Stimulated activated effector memory CD8-positive, alpha-beta T cell treated with anti-CD3 and anti-CD28 coated beads, Interleukin-12 subunit alpha, Interleukin-12 subunit beta, amount 100 ng/mL, for 72 hours (primary cell): Measurements from ENCODE around the gene MARK4.

Experiments used
- ATAC-seq: fragments of 150-1000 bp; cut with Tn5 transposase; 2 replicates; pipeline ENCODE4 v1.10.0; 2021
- DNase-seq, 2 donors: peaks; one replicate each; pipeline ENCODE4 v3.0.0; 2021 to 2022; ENCODE audit warnings: low spot score in 2 of 2
- H3K27ac Mint-ChIP-seq: one replicate; pipeline ENCODE4 v1.8.0; 2022; ENCODE audit warnings: mild to moderate bottlenecking, mixed read lengths
- H3K36me3 Mint-ChIP-seq: one replicate; pipeline ENCODE4 v1.8.0; 2022; ENCODE audit warnings: mild to moderate bottlenecking, mixed read lengths
- H3K4me1 Mint-ChIP-seq: one replicate; pipeline ENCODE4 v1.8.0; 2022; ENCODE audit warnings: mixed read lengths
- H3K4me3 Mint-ChIP-seq: one replicate; pipeline ENCODE4 v1.8.0; 2022; ENCODE audit warnings: mild to moderate bottlenecking, mixed read lengths
- H3K9me3 Mint-ChIP-seq: one replicate; pipeline ENCODE4 v1.8.0; 2022; ENCODE audit warnings: mixed read lengths

The MARK4 gene

GRCh38 chr19:45276284-45276687 lies 25.2 kb downstream of the MARK4 start:
- Mint-ChIP-seq H3K27ac (peak overlapping the region; percentile 43), H3K4me3 (no peak overlapping the region), H3K36me3 (peaks cover 67% of the 10 kb centered on the region), H3K9me3 (no peaks in the 10 kb centered on the region), H3K4me1 (no peaks in the 10 kb centered on the region)
- ATAC-seq (no peak), DNase-seq (no peak)

DNA sequence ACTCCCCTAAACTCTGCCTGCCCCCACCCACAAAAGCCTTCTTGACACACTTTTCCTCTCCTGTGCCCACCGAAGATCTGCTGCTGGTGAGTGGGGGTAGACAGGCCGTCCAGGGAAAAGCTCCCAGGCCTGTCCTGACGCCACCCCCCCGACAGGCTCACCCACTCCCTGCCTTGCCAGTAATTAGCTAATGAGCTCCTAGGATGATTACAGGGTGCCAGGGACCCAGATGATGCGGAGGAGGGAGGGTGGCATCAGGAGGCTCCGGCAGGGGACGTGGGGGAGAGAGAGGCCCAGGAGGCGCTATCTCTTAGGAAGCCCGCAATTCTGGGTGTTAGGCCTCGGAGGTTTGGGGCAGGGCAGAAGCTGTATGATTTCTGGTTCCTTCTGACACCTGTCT lies 27.0 kb downstream of the MARK4 start:
- ATAC-seq (no peak), DNase-seq (no peak)
- H3K36me3 Mint-ChIP-seq: peaks cover 72% of the 10 kb centered on the region
- no peaks in the 10 kb centered on the region for H3K4me1 Mint-ChIP-seq
- H3K9me3 Mint-ChIP-seq: no peaks in the 10 kb centered on the region
- no peak overlapping the region for H3K4me3 Mint-ChIP-seq
- no peak overlapping the region for H3K27ac Mint-ChIP-seq

DNA sequence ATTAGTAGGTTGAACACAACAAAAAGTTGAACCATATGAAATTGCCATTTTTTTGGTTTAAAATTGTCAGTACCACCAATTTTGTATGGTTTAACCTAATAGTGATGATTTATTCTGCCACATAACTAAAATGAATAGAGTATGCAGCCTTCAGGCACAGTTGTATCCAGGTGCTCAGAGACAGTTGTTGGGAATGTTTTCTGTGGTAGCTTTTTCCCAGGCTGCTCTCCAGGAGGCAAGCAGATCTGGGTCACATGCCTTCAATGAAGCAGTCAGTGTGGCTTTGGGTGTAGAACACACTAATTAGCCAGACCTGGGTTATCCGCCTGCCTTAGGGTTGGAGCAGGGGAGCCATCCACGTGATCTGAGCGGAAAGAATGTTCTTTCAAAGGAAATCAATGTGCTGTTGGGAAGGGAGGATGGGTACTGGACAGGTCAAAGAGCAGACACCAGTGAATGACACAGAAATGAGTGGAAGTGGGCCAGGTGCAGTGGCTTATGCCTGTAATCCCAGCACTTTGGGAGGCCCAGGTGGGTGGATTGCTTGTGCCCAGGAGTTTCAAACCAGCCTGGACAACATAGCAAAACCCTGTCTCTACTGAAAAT lies 28.6 kb downstream of the MARK4 start:
- Mint-ChIP-seq H3K36me3 (peaks cover 72% of the 10 kb centered on the region), H3K4me3 (no peak overlapping the region), H3K9me3 (no peaks in the 10 kb centered on the region), H3K27ac (no peak overlapping the region), H3K4me1 (no peaks in the 10 kb centered on the region)
- ATAC-seq (no peak), DNase-seq (no peak)

DNA sequence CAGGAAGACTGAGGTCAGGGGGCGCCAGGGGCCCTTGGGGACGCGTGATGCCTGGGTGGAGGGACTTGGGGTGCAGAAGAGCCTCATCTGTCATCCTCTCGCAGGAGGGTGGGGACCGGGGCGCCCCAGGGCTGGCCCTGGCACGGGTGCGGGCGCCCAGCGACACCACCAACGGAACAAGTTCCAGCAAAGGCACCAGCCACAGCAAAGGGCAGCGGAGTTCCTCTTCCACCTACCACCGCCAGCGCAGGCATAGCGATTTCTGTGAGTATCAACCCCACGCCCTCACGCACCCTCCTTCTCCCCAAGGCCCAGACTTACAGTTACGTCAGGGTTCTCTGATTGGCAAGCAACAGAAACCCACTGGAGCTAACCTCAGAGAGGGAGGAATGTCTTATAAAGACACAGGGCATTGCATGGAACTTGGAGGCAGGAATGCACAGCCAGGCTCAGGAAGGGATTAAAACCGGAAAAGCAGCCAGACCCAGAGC lies 29.4 kb downstream of the MARK4 start:
- Mint-ChIP-seq H3K9me3 (no peaks in the 10 kb centered on the region), H3K4me3 (no peak overlapping the region), H3K36me3 (peaks cover 66% of the 10 kb centered on the region), H3K4me1 (no peaks in the 10 kb centered on the region), H3K27ac (peak overlapping the region; percentile 74)
- ATAC-seq (no peak), DNase-seq (no peak)

DNA sequence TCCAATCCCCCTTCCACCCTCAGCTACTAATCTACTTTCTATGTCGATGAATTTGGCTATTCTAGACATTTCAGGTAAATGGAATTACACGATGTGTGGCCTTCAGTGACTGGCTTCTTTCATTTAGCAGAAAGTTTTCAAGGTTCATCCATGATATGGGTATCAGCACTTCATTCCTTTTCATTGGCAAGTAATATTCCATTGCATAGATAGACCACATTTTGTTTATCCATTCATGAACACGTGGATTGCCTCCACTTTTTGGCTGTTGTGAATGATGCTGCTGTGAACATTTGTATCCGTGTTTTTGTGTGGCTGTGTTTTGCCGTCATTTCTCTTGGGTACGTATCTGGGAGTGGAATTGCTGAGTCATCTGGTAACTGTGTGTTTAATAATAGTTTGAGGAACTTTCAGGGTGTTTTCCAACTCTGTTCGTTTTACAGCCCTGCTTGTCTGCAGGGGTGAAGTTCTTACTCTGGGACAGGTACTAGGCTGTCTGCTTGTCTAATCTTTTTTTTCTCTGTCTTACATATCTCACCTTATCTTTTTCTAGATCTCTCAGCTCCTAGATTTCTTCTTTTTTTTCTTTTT lies 32.5 kb downstream of the MARK4 start:
- H3K36me3 Mint-ChIP-seq: peaks cover 80% of the 10 kb centered on the region
- no peak overlapping the region for H3K27ac Mint-ChIP-seq
- no peak for ATAC-seq
- no peaks in the 10 kb centered on the region for H3K4me1 Mint-ChIP-seq
- no peak overlapping the region for H3K4me3 Mint-ChIP-seq
- H3K9me3 Mint-ChIP-seq: no peaks in the 10 kb centered on the region
- DNase-seq: no peak

DNA sequence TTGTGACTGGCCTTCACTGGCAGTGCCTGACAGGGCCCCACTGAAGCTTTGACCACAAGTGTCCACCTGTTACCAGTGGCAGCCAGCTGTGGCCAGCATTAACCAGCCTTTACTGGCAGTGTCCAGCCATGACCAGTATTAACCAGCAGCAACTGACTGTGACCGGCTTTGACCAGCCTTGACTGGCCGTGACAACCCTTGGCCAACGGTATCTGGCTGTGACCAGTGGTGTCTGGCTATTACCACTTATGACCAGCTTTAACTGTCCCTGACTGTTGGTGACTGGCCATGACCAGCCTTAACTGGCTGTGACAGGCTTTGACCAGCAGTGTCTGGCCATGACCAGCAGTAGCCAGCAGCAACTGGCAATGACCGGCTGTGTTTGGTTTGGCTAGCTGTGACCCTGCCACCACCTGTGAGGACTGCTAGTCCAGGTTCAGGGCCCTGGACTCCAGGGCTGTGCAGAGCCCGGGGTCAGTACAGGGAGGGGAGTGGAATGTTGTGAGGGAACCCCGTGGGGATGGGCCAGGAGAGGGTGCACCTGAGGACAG lies 39.4 kb downstream of the MARK4 start:
- peaks cover 68% of the 10 kb centered on the region for H3K36me3 Mint-ChIP-seq
- H3K4me3 Mint-ChIP-seq: no peak overlapping the region
- no peaks in the 10 kb centered on the region for H3K9me3 Mint-ChIP-seq
- H3K27ac Mint-ChIP-seq: no peak overlapping the region
- no peak for ATAC-seq
- peaks cover 8% of the 10 kb centered on the region for H3K4me1 Mint-ChIP-seq
- no peak for DNase-seq

DNA sequence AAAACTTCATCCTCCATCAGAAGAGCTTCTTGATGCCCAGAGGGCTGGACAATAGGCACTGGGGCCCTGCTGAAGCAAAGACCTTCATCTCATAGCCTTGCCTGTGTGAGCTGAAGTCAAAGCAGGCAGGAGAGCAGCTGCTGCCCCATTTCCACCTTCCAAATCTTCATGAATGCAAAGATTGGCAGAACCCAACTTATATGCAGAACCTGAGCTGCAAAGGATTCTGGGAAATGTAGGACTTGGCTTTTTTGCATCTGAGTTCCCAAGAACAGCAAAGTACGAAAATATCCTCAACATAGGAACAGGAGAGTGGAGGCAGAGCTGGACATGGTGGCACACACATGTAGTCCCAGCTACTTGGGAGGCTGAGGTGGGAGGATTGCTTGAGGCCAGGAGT lies 40.8 kb downstream of the MARK4 start:
- no peaks in the 10 kb centered on the region for H3K9me3 Mint-ChIP-seq
- no peak for ATAC-seq

GRCh38 chr19:45293682-45294081 lies 42.6 kb downstream of the MARK4 start:
- Mint-ChIP-seq H3K36me3 (peaks cover 64% of the 10 kb centered on the region), H3K4me3 (no peak overlapping the region), H3K27ac (peak overlapping the region; percentile 46), H3K9me3 (no peaks in the 10 kb centered on the region), H3K4me1 (peaks cover 8% of the 10 kb centered on the region)
- no peak for DNase-seq
- peak; percentile 42 for ATAC-seq

More for the DNA sequence above, 40.8 kb downstream of the MARK4 start:
- DNase-seq: no peak
- Mint-ChIP-seq H3K4me3 (no peak overlapping the region), H3K36me3 (peaks cover 70% of the 10 kb centered on the region), H3K27ac (no peak overlapping the region), H3K4me1 (peaks cover 8% of the 10 kb centered on the region)

DNA sequence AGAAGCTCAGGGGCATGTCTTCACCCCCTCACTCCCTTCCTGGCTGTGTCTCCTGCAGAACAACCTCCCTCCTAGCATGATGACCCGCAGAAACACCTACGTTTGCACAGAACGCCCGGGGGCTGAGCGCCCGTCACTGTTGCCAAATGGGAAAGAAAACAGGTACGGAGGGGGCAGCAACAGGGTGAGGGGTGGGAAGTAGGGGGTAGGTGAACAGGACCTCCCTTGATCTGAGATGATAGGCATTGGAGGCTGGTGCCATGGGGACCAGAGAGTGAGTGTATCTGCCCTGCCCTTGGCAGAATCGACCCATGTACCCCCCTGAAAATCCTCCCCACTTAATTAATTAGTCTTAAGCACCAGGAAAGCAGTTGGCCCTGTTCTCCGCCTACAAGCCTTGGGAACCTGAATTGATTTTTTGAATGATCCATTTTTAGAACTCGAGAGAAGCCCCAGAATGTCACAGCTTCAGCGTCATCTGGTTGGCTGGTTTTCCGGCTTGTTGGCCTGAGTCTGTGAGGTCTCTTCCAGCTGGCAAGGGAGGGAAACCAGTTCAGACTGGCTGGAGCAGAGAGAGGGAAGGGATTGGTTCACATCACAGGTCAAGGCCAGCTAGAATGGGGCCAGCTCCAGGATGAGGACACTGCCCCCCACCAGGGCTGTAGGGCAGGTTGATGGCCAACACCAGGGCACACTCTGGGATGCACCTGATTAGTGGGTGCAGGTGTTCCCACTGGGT lies 43.4 kb downstream of the MARK4 start:
- ATAC-seq (no peak), DNase-seq (no peak)
- Mint-ChIP-seq H3K36me3 (peaks cover 64% of the 10 kb centered on the region), H3K4me3 (no peak overlapping the region), H3K4me1 (peaks cover 8% of the 10 kb centered on the region), H3K9me3 (no peaks in the 10 kb centered on the region), H3K27ac (peak overlapping the region; percentile 46)

- Mint-ChIP-seq H3K27ac (no peak overlapping the region), H3K9me3 (no peaks in the 10 kb centered on the region), H3K4me1 (peaks cover 8% of the 10 kb centered on the region), H3K4me3 (no peak overlapping the region), H3K36me3 (peaks cover 64% of the 10 kb centered on the region)
- DNase-seq (no peak), ATAC-seq (no peak)
Measured at GRCh38 chr19:45295873-45296272, 44.8 kb downstream of the MARK4 start.

DNA sequence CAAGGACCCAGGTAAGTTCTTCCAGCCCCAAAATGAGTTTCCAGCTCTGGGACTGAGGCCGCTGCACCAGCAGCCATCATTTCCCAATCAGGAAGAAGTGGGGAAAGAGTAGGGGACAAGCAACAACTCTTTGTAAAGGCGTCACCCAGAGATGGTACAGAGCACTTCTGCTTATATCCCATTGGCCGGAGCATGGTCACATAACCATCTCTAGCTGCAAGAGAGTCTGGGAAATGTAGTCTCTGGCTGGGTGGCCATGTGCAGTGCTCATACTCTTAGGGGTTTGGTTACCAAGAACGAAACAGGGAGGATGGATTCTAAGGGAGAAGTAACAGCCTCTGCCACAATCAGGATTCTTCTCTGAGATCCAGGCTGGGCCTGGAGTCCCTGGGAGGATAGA lies 45.3 kb downstream of the MARK4 start:
- Mint-ChIP-seq H3K36me3 (peaks cover 64% of the 10 kb centered on the region), H3K9me3 (no peaks in the 10 kb centered on the region), H3K27ac (no peak overlapping the region), H3K4me3 (no peak overlapping the region), H3K4me1 (peaks cover 8% of the 10 kb centered on the region)
- ATAC-seq (no peak), DNase-seq (no peak)

- peaks cover 56% of the 10 kb centered on the region for H3K36me3 Mint-ChIP-seq
- H3K9me3 Mint-ChIP-seq: no peaks in the 10 kb centered on the region
- DNase-seq (no peak), ATAC-seq (no peak)
- peaks cover 8% of the 10 kb centered on the region for H3K4me1 Mint-ChIP-seq
- H3K27ac Mint-ChIP-seq: no peak overlapping the region
- H3K4me3 Mint-ChIP-seq: no peak overlapping the region
Measured at GRCh38 chr19:45297674-45298073, 46.6 kb downstream of the MARK4 start.

GRCh38 chr19:45298264-45298663 lies 47.2 kb downstream of the MARK4 start:
- no peak for ATAC-seq
- no peak for DNase-seq
- H3K4me3 Mint-ChIP-seq: no peak overlapping the region
- peaks cover 8% of the 10 kb centered on the region for H3K4me1 Mint-ChIP-seq
- H3K36me3 Mint-ChIP-seq: peaks cover 56% of the 10 kb centered on the region
- H3K27ac Mint-ChIP-seq: no peak overlapping the region
- no peaks in the 10 kb centered on the region for H3K9me3 Mint-ChIP-seq

GRCh38 chr19:45299719-45300118 lies 48.6 kb downstream of the MARK4 start:
- Mint-ChIP-seq H3K4me3 (no peak overlapping the region), H3K27ac (peak overlapping the region; percentile 70), H3K36me3 (peaks cover 42% of the 10 kb centered on the region), H3K4me1 (peaks cover 4% of the 10 kb centered on the region), H3K9me3 (peaks cover 3% of the 10 kb centered on the region)
- ATAC-seq (no peak), DNase-seq (no peak)

DNA sequence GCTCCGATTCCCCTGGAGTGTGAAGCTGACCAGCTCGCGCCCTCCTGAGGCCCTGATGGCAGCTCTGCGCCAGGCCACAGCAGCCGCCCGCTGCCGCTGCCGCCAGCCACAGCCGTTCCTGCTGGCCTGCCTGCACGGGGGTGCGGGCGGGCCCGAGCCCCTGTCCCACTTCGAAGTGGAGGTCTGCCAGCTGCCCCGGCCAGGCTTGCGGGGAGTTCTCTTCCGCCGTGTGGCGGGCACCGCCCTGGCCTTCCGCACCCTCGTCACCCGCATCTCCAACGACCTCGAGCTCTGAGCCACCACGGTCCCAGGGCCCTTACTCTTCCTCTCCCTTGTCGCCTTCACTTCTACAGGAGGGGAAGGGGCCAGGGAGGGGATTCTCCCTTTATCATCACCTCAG lies 51.3 kb downstream of the MARK4 start:
- H3K4me1 Mint-ChIP-seq: peaks cover 6% of the 10 kb centered on the region
- no peak for ATAC-seq
- H3K36me3 Mint-ChIP-seq: peaks cover 26% of the 10 kb centered on the region
- no peak overlapping the region for H3K27ac Mint-ChIP-seq
- no peak overlapping the region for H3K4me3 Mint-ChIP-seq
- no peak for DNase-seq
- H3K9me3 Mint-ChIP-seq: peaks cover 3% of the 10 kb centered on the region
